K562 (cell line): Measurements from ENCODE around the gene MFSD12. TPM values are rescaled to one million over a fixed set of nuclear protein-coding genes. Genes with fewer than 3 reads are reported as not detected.

Experiments used
- ATAC-seq: fragments of 200-7000 bp; cut with Tn5 transposase; 3 replicates; pipeline ENCODE4 v1.9.1; 2020; ENCODE audit warnings: moderate library complexity
- BruUV-seq: library from RNA; stranded (reverse); fragments of 400-500 nt; replicated peaks from 2 replicates; lab custom pipeline; 2021; lab: Mats Ljungman, UMichigan
- CTCF ChIA-PET: fragments of 300-600 bp; formaldehyde crosslinking; extraction: SDS; loops from one replicate; lab custom pipeline; 2021; ENCODE audit warnings: low intra/inter-chr PET ratio; lab: Yijun Ruan, JAX
- POLR2A ChIA-PET: fragments of 300-600, 350-650 bp; sonication (Branson Sonifier 250); formaldehyde crosslinking; extraction: SDS; loops from one replicate; lab custom pipeline; 2021; ENCODE audit warnings: antibody characterized with exemption, inconsistent platforms; lab: Yijun Ruan, JAX
- DNase-seq, 4 experiments: peaks; one replicate each; pipeline versions ENCODE4 v3.0.0 to v3.0.0-alpha.2; 2011 to 2018; ENCODE audit warnings: low spot score in 3 of 4, mixed read lengths in 3 of 4; ENCODE audit errors: extremely low read depth in 1 of 4
- FAIRE-seq: peaks from 2 replicates; lab custom pipeline; 2011; peaks lifted over from hg19 to GRCh38; lab: Jason Lieb, UNC
- H2AFZ ChIP-seq: 2 replicates; pipeline ENCODE4 v1.6.0; 2011; ENCODE audit warnings: low read depth, low read length, control low read depth, inconsistent platforms
- H3K27ac ChIP-seq: fragments of 200-600 bp; 3 replicates; pipeline ENCODE4 v1.8.0; 2011; ENCODE audit warnings: low read depth, mild to moderate bottlenecking, control low read depth, inconsistent platforms, low read length, moderate library complexity, mixed read lengths; ENCODE audit errors: extremely low read depth
- H3K27me3 ChIP-seq, 2 experiments: fragments of 300-600 bp in 1 of 2; 2 replicates in 1 of 2; 3 replicates in 1 of 2; pipeline versions ENCODE4 v1.6.0 to v1.8.0; 2011; ENCODE audit warnings: inconsistent platforms in 2 of 2, low read length in 2 of 2, mild to moderate bottlenecking in 1 of 2, mixed read lengths in 1 of 2, moderate library complexity in 1 of 2; ENCODE audit not compliant: control insufficient read depth in 2 of 2, insufficient read depth in 2 of 2
- H3K36me3 ChIP-seq: fragments of 300-600 bp; 3 replicates; pipeline ENCODE4 v1.8.0; 2011; ENCODE audit warnings: mild to moderate bottlenecking, low read length, inconsistent platforms; ENCODE audit not compliant: control insufficient read depth, insufficient read depth
- H3K4me1 ChIP-seq, 2 experiments: fragments of 200-600 bp in 1 of 2; replicated peaks in 1 of 2; 2 replicates in 1 of 2; 3 replicates in 1 of 2; pipeline versions ENCODE4 v1.5.1 to v1.8.0; 2011; ENCODE audit warnings: inconsistent platforms in 2 of 2, low read length in 2 of 2, mild to moderate bottlenecking in 1 of 2, mixed read lengths in 1 of 2, moderate library complexity in 1 of 2; ENCODE audit not compliant: control insufficient read depth in 2 of 2, insufficient read depth in 2 of 2
- H3K4me2 ChIP-seq: 2 replicates; pipeline ENCODE4 v1.6.1; 2011; ENCODE audit warnings: low read length, control low read depth, inconsistent platforms, mixed read lengths; ENCODE audit not compliant: insufficient read depth
- H3K4me3 ChIP-seq: fragments of 200-600 bp; sonication (generic), shearing (Covaris generic); 2 replicates; pipeline ENCODE4 v1.5.1; 2016; ENCODE audit warnings: control low read depth, inconsistent platforms
- H3K79me2 ChIP-seq: fragments of 200-600 bp; 3 replicates; pipeline ENCODE4 v1.8.0; 2011; ENCODE audit warnings: low read length, inconsistent platforms; ENCODE audit not compliant: control insufficient read depth, insufficient read depth
- H3K9ac ChIP-seq, 2 experiments: 2 replicates each; pipeline versions ENCODE4 v1.6.0 to v1.6.1; 2011; ENCODE audit warnings: low read depth in 2 of 2, low read length in 2 of 2, control low read depth in 1 of 2, inconsistent platforms in 1 of 2, mild to moderate bottlenecking in 1 of 2, mixed read lengths in 1 of 2; ENCODE audit not compliant: insufficient read depth in 1 of 2
- H3K9me1 ChIP-seq: one replicate; pipeline ENCODE4 v1.6.0; 2011; ENCODE audit warnings: inconsistent platforms, mild to moderate bottlenecking, low read length, moderate library complexity; ENCODE audit not compliant: control insufficient read depth, insufficient read depth
- H3K9me3 ChIP-seq: replicated peaks from 2 replicates; pipeline ENCODE4 v1.5.1; 2011; ENCODE audit warnings: low read depth, low read length, inconsistent platforms; ENCODE audit not compliant: control insufficient read depth, insufficient read depth
- H4K20me1 ChIP-seq: replicated peaks from 2 replicates; pipeline ENCODE4 v1.6.1; 2011; ENCODE audit warnings: low read length, inconsistent platforms, mixed read lengths; ENCODE audit not compliant: control insufficient read depth, insufficient read depth
- JUNB ChIP-seq: fragments of 450-650 bp; formaldehyde crosslinking; conservative IDR thresholded peaks from 2 replicates; pipeline ENCODE4 v1.4.0; 2020; ENCODE audit warnings: mild to moderate bottlenecking
- NR2C1 ChIP-seq, 2 experiments: fragments of 450-650 bp; IDR thresholded peaks; 2 replicates each; pipeline ENCODE4 v1.6.1; 2017; ENCODE audit warnings: mild to moderate bottlenecking in 2 of 2, antibody characterized with exemption in 1 of 2, inconsistent platforms in 1 of 2, missing compliant biosample characterization in 1 of 2, missing genetic modification characterization in 1 of 2
- POLR2A ChIP-seq: fragments of 450-650 bp; conservative IDR thresholded peaks from 2 replicates; pipeline ENCODE4 v1.6.1; 2016
- RBFOX2 ChIP-seq: fragments of 200-400 bp; formaldehyde crosslinking; IDR thresholded peaks from 2 replicates; pipeline ENCODE4 v1.6.1; 2017; ENCODE audit warnings: low read depth, mild to moderate bottlenecking, low read length, moderate library complexity
- RBM39 ChIP-seq: fragments of 200-400 bp; formaldehyde crosslinking; optimal IDR thresholded peaks from 2 replicates; pipeline ENCODE3; 2018; ENCODE audit warnings: low read depth, low read length
- SAFB ChIP-seq: fragments of 200-400 bp; formaldehyde crosslinking; IDR thresholded peaks from 2 replicates; pipeline ENCODE4 v1.6.1; 2017; ENCODE audit warnings: low read depth, low read length, borderline replicate concordance
- ZEB2 ChIP-seq: fragments of 450-650 bp; IDR thresholded peaks from 2 replicates; pipeline ENCODE4 v1.6.1; 2016
- ZNF133 ChIP-seq: fragments of 250-450 bp; sonication (Bioruptor Pico); IDR thresholded peaks from 2 replicates; pipeline ENCODE4 v1.4.0; 2020; ENCODE audit warnings: mild to moderate bottlenecking
- ZNF41 ChIP-seq: fragments of 250-450 bp; sonication (Bioruptor Pico); conservative IDR thresholded peaks from 2 replicates; pipeline ENCODE4 v1.4.0; 2020; ENCODE audit warnings: mild to moderate bottlenecking
- WGBS: fragments of 100-300 bp; shearing (Covaris generic); methylation state at CpG from one replicate; pipeline ENCODE4 v1.1.6; 2016; ENCODE audit warnings: low coverage, mixed read lengths; ENCODE audit not compliant: insufficient coverage; ENCODE audit errors: missing lambda C conversion rate; 5-methylcytosine and 5-hydroxymethylcytosine counted together
- in situ Hi-C: fragments of 300-500 bp; cut with MboI; formaldehyde crosslinking; loops from 4 replicates; pipeline ENCODE4 v1.15.0; 2018; ENCODE audit warnings: inconsistent platforms, mixed read lengths
- intact Hi-C: fragments of 100-400 bp; cut with micrococcal nuclease; formaldehyde crosslinking; loops from 2 replicates; pipeline ENCODE4 v1.14.2; 2022
- polyA plus RNA-seq, 8 experiments: library from polyadenylated mRNA; depleted of rRNA in 4 of 8; stranded (reverse) in 5 of 8; unstranded in 3 of 8; fragments of >200 nt; fragmentation: Nextera tagmentation in 2 of 8; fragmentation: Illumina TruSeq in 1 of 8; extraction: Ambion mirVana in 2 of 8; extraction: Trizol in 1 of 8; gene quantifications; 2 replicates each; pipeline versions ENCODE4 v1.2.1 to v1.2.3, GENCODE V29; 2011 to 2014; ENCODE audit warnings: inconsistent platforms in 1 of 8, missing spikeins in 1 of 8
- total RNA-seq, 7 experiments: library from RNA; depleted of rRNA in 6 of 7; stranded (reverse); fragments of >200 nt in 6 of 7; fragmentation: Illumina TruSeq in 2 of 7; extraction: Trizol in 2 of 7; gene quantifications; 2 replicates each; pipeline versions ENCODE4 v1.2.1 to v1.2.3, GENCODE V29; 2011 to 2021; ENCODE audit warnings: low replicate concordance in 1 of 7
- TF ChIP-seq, protein P1 (sequence below), 3 experiments: IDR thresholded peaks in 2 of 3; conservative IDR thresholded peaks in 1 of 3; 2 replicates each; pipeline ENCODE4 v1.5.1; 2011 to 2012; ENCODE audit warnings: low read length in 3 of 3, mild to moderate bottlenecking in 3 of 3, control low read depth in 2 of 3, improper control_type of control experiment in 1 of 3, inconsistent platforms in 1 of 3, low read depth in 1 of 3, mixed read lengths in 1 of 3, moderate library complexity in 1 of 3; ENCODE audit not compliant: insufficient read depth in 2 of 3
- TF ChIP-seq, protein P2 (sequence below): sonication (generic); formaldehyde crosslinking; IDR thresholded peaks from 2 replicates; pipeline ENCODE4 v1.8.1; 2023; ENCODE audit warnings: mild to moderate bottlenecking, missing genetic modification reagents, moderate library complexity

Gene MFSD12
- total and polyA plus RNA-seq, 9 of the 15 experiments (the other 6 are each of a cell fraction or from before 2014, with no cell fraction given), result 0.69 to 112 (median 31.8) TPM

DNA sequence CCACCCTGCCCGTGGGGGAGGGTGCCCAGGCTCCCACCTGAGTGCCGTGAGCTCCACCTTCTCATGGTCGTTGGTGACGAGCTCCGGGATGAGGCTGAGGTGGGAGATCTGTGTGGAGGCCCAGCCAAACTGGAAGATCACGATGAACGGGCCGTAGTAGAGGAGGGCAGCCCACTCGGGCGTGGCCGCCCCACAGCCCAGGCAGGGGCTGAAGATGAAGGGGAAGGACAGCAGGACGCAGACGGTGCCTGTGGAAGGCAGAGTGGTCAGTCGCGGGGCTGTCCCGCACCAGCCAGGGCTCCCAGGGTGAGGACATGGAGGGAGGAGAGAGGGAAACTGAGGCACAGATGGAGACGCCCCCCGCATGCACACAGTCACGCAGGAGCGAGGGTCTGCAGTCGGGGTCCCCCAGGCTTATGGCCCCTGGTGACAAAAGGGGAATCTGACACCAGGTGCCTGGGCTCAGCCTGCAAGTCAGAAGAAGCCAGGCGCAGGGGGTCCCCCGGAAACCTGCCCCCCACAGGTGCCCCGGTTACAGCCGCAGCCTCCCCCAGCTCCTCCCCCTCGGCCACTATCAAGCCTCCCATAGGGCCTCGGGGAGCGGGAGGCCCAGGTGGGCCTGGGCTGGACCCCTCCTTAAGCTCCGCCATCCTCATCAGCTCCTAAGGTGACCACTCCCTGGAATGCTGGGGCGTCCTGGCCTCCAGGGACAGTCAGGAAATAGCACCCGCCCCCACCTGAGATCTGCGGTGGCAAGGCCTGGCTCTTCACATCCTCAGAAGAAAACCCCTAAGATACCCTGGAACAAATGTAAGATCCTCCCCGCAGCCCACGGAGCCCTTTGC, 6.2 kb downstream of the MFSD12 start:
- peaks cover 60% of the 10 kb centered on the region for H3K36me3 ChIP-seq
- H3K4me1 ChIP-seq, result peaks cover 5 to 64% of the 10 kb centered on the region in 2 experiments; a peak in 3 of 5 replicates
- H3K9me3 ChIP-seq, result no peaks in the 10 kb centered on the region
- H3K79me2 ChIP-seq, result peaks cover 30% of the 10 kb centered on the region
- H3K9me1 ChIP-seq, result peaks cover 1% of the 10 kb centered on the region
- WGBS, result 98% methylated on average over 12 of the region's 34 CpGs
- TF ChIP-seq POLR2A (0 out of 2 replicates have a peak, but pooled peaks have one; percentile 18), RBFOX2 (peak; percentile 39), JUNB (CRISPR knock-in tag) (no peak)
- no peak overlapping the region for H2AFZ ChIP-seq
- no peak overlapping the region for H3K27ac ChIP-seq
- BruUV-seq, result no TSS peak
- intact Hi-C loops (no loop called here), in situ Hi-C loops (no loop called here)
- ChIA-PET CTCF (no interaction called here), POLR2A (interaction anchor here (0.7 to 1.5 kb wide), 2 partner anchors 11 to 34 kb away, joined by 3 read pairs; no protein-coding TSS in a partner anchor)
- no peaks in the 10 kb centered on the region for H3K27me3 ChIP-seq
- H3K9ac ChIP-seq, result no peak overlapping the region
- DNase-seq (no peak), FAIRE-seq (no peak), ATAC-seq (no peak)
- no peak overlapping the region for H3K4me3 ChIP-seq
- peaks cover 8% of the 10 kb centered on the region for H4K20me1 ChIP-seq
- no peak overlapping the region for H3K4me2 ChIP-seq

DNA sequence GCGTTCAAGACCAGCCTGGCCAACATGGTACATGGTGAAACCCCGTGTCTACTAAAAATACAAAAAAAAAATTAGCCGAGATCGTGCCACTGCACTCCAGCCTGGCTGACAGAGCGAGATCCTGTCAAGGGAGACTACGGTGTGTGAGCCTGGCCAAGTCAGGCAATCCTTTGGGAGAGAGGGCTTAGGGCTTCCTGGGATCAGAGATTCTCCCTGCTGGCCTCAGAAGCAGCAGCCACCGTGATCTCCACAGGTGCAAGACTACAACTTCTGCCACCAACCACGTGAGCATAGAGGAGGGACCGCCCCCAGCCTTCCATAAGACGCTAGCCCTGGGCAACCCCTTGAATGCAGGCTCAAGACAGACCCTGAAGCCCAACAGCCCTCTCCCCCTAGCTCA, 7.6 kb downstream of the MFSD12 start:
- 80% methylated on average over 10 of the region's 10 CpGs for WGBS
- Histone ChIP-seq H3K4me3 (no peak overlapping the region), H3K79me2 (peaks cover 17% of the 10 kb centered on the region), H3K9ac (no peak overlapping the region), H3K9me3 (no peaks in the 10 kb centered on the region), H4K20me1 (peaks cover 5% of the 10 kb centered on the region; the same call in 1 of the 2 replicates), H3K36me3 (peaks cover 66% of the 10 kb centered on the region), H3K9me1 (no peaks in the 10 kb centered on the region), H3K27me3 (no peaks in the 10 kb centered on the region), H3K4me1 (peaks cover 0 to 59% of the 10 kb centered on the region in 2 experiments; a peak in 3 of 5 replicates), H3K4me2 (no peak overlapping the region), H3K27ac (no peak overlapping the region), H2AFZ (no peak overlapping the region)
- no TSS peak for BruUV-seq
- CTCF ChIA-PET, result no interaction called here
- in situ Hi-C loops, result no loop called here
- POLR2A ChIA-PET, result interaction anchor here (1.5 to 2.4 kb wide), 2 partner anchors 7 to 10 kb away, joined by 3 to 9 read pairs; partner anchors contain the start of gene MFSD12
- intact Hi-C loops, result loop anchor here (10.0 kb wide), 1 partner anchor 55 kb away; the partner anchor contains the start of gene TBXA2R
- ATAC-seq, result no peak
- no peak for DNase-seq
- FAIRE-seq, result no peak
- no peak for TF ChIP-seq SAFB
- no peak for TF ChIP-seq ZNF133
- no peak for TF ChIP-seq NR2C1 (IDR thresholded peaks at IDR 0.05)
- no peak for TF ChIP-seq NR2C1 (tag; IDR thresholded peaks at IDR 0.05)
- TF ChIP-seq RBM39, result no peak
- TF ChIP-seq, protein P1, sequence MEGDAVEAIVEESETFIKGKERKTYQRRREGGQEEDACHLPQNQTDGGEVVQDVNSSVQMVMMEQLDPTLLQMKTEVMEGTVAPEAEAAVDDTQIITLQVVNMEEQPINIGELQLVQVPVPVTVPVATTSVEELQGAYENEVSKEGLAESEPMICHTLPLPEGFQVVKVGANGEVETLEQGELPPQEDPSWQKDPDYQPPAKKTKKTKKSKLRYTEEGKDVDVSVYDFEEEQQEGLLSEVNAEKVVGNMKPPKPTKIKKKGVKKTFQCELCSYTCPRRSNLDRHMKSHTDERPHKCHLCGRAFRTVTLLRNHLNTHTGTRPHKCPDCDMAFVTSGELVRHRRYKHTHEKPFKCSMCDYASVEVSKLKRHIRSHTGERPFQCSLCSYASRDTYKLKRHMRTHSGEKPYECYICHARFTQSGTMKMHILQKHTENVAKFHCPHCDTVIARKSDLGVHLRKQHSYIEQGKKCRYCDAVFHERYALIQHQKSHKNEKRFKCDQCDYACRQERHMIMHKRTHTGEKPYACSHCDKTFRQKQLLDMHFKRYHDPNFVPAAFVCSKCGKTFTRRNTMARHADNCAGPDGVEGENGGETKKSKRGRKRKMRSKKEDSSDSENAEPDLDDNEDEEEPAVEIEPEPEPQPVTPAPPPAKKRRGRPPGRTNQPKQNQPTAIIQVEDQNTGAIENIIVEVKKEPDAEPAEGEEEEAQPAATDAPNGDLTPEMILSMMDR (IDR thresholded peaks at IDR 0.05 in 2 of 3, conservative IDR thresholded peaks at IDR 0.05 in 1 of 3; ENCODE audit: insufficient read depth in 2 of 3, low read depth in 1 of 3, low read length in 3 of 3), result no peak
- TF ChIP-seq ZEB2, result no peak
- TF ChIP-seq ZNF41 (CRISPR knock-in tag), result no peak
- TF ChIP-seq, protein P2, sequence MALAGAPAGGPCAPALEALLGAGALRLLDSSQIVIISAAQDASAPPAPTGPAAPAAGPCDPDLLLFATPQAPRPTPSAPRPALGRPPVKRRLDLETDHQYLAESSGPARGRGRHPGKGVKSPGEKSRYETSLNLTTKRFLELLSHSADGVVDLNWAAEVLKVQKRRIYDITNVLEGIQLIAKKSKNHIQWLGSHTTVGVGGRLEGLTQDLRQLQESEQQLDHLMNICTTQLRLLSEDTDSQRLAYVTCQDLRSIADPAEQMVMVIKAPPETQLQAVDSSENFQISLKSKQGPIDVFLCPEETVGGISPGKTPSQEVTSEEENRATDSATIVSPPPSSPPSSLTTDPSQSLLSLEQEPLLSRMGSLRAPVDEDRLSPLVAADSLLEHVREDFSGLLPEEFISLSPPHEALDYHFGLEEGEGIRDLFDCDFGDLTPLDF (CRISPR knock-in tag), result no peak
